ENCODE results near the gene TLCD4. TPM values are rescaled to one million over a fixed set of nuclear protein-coding genes. Genes with fewer than 3 reads are reported as not detected.

The TLCD4 gene
- total and polyA plus RNA-seq, 10 of the 15 experiments (the other 5 are each of a cell fraction or from before 2014, with no cell fraction given), result under 0.01 to 0.10 (median 0.04) TPM; not detected in 5

DNA sequence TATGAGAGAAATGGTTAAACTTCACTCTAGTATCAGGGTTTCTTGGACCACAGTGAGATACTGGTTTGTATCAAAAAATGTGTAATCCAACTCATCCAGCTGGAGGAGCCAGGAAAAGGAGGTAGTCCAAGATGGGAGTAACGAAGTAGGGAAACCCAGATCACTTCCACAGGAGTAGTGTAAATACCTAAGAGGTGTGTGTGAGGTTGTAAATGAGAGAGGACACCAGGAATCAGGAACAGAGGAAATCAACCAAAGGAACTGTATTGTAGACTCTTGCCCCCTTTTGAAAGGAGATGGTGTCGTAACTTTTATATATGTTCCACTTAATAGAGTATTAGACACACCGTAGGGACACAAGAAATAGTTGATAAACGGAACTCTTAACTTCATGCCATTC is 19.7 kb upstream of the TLCD4 start:
- H3K27me3 ChIP-seq (replicated peaks in 1 of 2; ENCODE audit: control insufficient read depth in 2 of 2, insufficient read depth in 2 of 2, low read length in 1 of 2), result 0 out of 4 replicates have a peak, but pooled peaks cover 0 to 2% of the 10 kb centered on the region in 2 experiments
- H2AFZ ChIP-seq (ENCODE audit: control insufficient read depth, low read depth, low read length), result no peak overlapping the region
- H4K20me1 ChIP-seq (ENCODE audit: control insufficient read depth, insufficient read depth), result no peaks in the 10 kb centered on the region
- peaks cover 6% of the 10 kb centered on the region for H3K4me1 ChIP-seq (ENCODE audit: control insufficient read depth, insufficient read depth, low read length)
- WGBS (ENCODE audit: insufficient coverage, insufficient replicate concordance, low lambda C conversion rate, missing lambda C conversion rate), result 90% methylated on average over 4 of the region's 4 CpGs
- ATAC-seq (no peak), FAIRE-seq (no peak), DNase-seq (ENCODE audit: low read depth, low spot score) (no peak)
- ChIA-PET RAD21 (ENCODE audit: unreplicated experiment) (no interaction called here), SMC1A (ENCODE audit: uncharacterized antibody, unreplicated experiment) (no interaction called here), POLR2A (no interaction called here), CTCF (interaction anchor here (0.7 kb wide), 1 partner anchor 14 kb away, joined by 3 read pairs; no protein-coding TSS in a partner anchor)
- H3K4me3 ChIP-seq, result no peak overlapping the region
- no peak for TF ChIP-seq NR2C2 (IDR thresholded peaks at IDR 0.05; ENCODE audit: borderline replicate concordance, control insufficient read depth, insufficient read length, low read depth)
- TF ChIP-seq MEF2A (IDR thresholded peaks at IDR 0.05; ENCODE audit: insufficient read depth, low read depth, low read length), result no peak
- no peak for TF ChIP-seq MXI1 (IDR thresholded peaks at IDR 0.05; ENCODE audit: low read depth, low read length)
- TF ChIP-seq WRNIP1 (IDR thresholded peaks at IDR 0.05; ENCODE audit: borderline replicate concordance, low read depth, low read length), result no peak
- no peak for TF ChIP-seq NFYB (IDR thresholded peaks at IDR 0.05; ENCODE audit: insufficient read depth, low read depth, low read length)
- no peak for TF ChIP-seq RAD51 (IDR thresholded peaks at IDR 0.05)
- no peak for TF ChIP-seq GATAD2B (conservative IDR thresholded peaks at IDR 0.05; ENCODE audit: low read depth)
- no peak for TF ChIP-seq SUZ12 (IDR thresholded peaks at IDR 0.05; ENCODE audit: unreplicated experiment)
- TF ChIP-seq ZZZ3 (IDR thresholded peaks at IDR 0.05; ENCODE audit: control insufficient read depth, insufficient read length, low read depth), result no peak
- TF ChIP-seq NRF1 (conservative IDR thresholded peaks at IDR 0.05; ENCODE audit: low read depth, low read length), result no peak
- TF ChIP-seq NR2C1 (IDR thresholded peaks at IDR 0.05), result no peak
- TF ChIP-seq POLR2A (IDR thresholded peaks at IDR 0.05; ENCODE audit: low read depth, low read length), result no peak
- no peak for TF ChIP-seq ATF7 (IDR thresholded peaks at IDR 0.05; ENCODE audit: low read depth)
- TF ChIP-seq JUNB (IDR thresholded peaks at IDR 0.05), result no peak
- no peak for TF ChIP-seq IKZF1 (conservative IDR thresholded peaks at IDR 0.05)
- H3K27ac ChIP-seq (ENCODE audit: control insufficient read depth, insufficient read depth), result no peak overlapping the region
- H3K79me2 ChIP-seq (ENCODE audit: control insufficient read depth, insufficient read depth, low read length), result no peaks in the 10 kb centered on the region
- intact Hi-C loops (cut with micrococcal nuclease; ENCODE audit: unreplicated experiment), result no loop called here
- no TSS peak for BruUV-seq (replicated peaks)
- in situ Hi-C loops (cut with MboI), result no loop called here
- H3K9ac ChIP-seq (ENCODE audit: control insufficient read depth, insufficient read depth, low read length), result no peak overlapping the region
- no peaks in the 10 kb centered on the region for H3K9me3 ChIP-seq (replicated peaks; ENCODE audit: control insufficient read depth, insufficient read depth, low read length)
- H3K36me3 ChIP-seq (ENCODE audit: control insufficient read depth in 2 of 2, insufficient read depth in 2 of 2, low read length in 1 of 2), result no peaks in the 10 kb centered on the region
- H3K4me2 ChIP-seq (ENCODE audit: control insufficient read depth, insufficient read depth), result no peak overlapping the region

Measured in GM12878 (cell line).